NCI-H1048 (cell line): ENCODE data around the gene ASPN.

ENCODE experiments used
- DNase-seq: peaks from one replicate; lab custom pipeline; 2025; lab: John Stamatoyannopoulos, UW

The ASPN gene

DNA sequence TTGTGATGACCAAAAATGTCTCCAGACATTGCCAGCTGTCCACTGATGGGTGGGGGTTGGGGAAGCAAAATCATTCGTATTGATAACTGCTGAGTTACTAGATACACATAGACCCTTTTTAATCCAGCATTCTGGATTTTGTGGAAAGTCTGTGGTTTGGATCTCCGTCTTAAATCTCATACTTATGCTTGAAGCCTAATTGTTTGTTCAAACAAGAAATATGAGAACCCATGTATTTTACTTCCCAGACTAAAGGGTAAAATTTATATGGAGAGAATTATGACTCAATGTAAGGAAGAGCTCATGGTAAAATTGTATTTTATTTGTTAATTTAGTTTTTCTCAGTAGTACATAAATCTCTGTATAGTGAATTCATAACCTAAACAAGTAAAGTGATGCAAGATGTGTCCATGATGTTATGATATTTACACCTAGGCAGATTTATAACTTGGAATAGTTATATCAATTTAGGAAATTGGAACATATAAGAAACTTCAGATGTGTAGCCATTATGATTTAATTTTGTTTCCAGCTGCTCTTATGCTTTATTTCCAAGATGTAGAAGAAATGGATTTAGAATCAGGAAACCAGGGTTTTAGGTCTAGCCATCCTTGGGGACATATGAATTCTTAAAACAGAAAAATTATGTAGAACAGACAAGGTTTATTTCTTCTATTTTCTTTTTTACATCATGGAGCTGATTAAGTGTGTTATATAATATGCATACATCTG lies 73.4 kb downstream of the ASPN start:
- no peak for DNase-seq

DNA sequence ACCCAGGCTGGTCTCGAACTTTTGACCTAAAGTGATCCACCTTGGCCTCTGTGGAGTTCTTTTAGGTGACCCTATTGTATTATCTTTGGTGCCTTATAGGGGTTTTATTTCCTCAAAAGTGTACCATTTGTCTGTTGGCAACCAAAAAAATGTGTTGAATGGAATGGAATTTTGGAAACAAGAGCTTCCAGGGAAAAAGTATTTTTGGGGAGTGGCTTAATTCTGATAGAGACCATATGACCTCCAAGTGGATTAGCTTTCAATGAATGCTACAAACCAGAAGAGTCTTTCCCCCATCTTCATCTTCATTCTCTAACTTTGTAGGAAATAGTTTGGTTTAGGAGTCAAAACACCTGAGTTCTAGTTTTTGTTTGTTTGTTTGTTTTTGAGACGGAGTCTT lies 74.5 kb downstream of the ASPN start:
- no peak for DNase-seq

- DNase-seq: no peak
Measured at GRCh38 chr9:92406477-92406876, 75.8 kb downstream of the ASPN start.
